HepG2 (cell line): ENCODE results near the gene RBM34. TPM values are rescaled to one million over a fixed set of nuclear protein-coding genes. Genes with fewer than 3 reads are reported as not detected.

Experiments used
- ARHGAP35 ChIP-seq: sonication (generic); formaldehyde crosslinking; IDR thresholded peaks from 2 replicates; pipeline ENCODE4 v1.9.0; 2022; ENCODE audit warnings: mild to moderate bottlenecking, inconsistent platforms, moderate library complexity, missing genetic modification reagents, borderline replicate concordance
- CENPT ChIP-seq: sonication (generic); formaldehyde crosslinking; IDR thresholded peaks from 2 replicates; pipeline ENCODE4 v1.8.0; 2022; ENCODE audit warnings: low read depth, mild to moderate bottlenecking, moderate library complexity, missing genetic modification reagents
- CHCHD3 ChIP-seq: sonication (generic); formaldehyde crosslinking; IDR thresholded peaks from 2 replicates; pipeline ENCODE4 v1.8.0; 2022; ENCODE audit warnings: mild to moderate bottlenecking, missing genetic modification reagents, moderate library complexity
- HDAC1 ChIP-seq: sonication (generic); formaldehyde crosslinking; IDR thresholded peaks from 2 replicates; pipeline ENCODE4 v1.5.1; 2020; ENCODE audit warnings: mild to moderate bottlenecking, missing genetic modification reagents
- PCBP2 ChIP-seq: fragments of 200-400 bp; formaldehyde crosslinking; optimal IDR thresholded peaks from 2 replicates; pipeline ENCODE3; 2018; ENCODE audit warnings: low read length, low read depth; ENCODE audit not compliant: poor library complexity, severe bottlenecking
- POLR2G ChIP-seq: fragments of 200-400 bp; formaldehyde crosslinking; IDR thresholded peaks from 2 replicates; pipeline ENCODE4 v1.6.1; 2018; ENCODE audit warnings: mild to moderate bottlenecking, low read depth, low read length, moderate library complexity
- RAD21 ChIP-seq: fragments of 450-650 bp; formaldehyde crosslinking; IDR thresholded peaks from 2 replicates; pipeline ENCODE4 v1.5.0; 2020; ENCODE audit warnings: mild to moderate bottlenecking
- RAD51 ChIP-seq: fragments of 450-650 bp; IDR thresholded peaks from 2 replicates; pipeline ENCODE4 v1.6.1; 2016; ENCODE audit warnings: borderline replicate concordance
- RXRA ChIP-seq: sonication (generic); formaldehyde crosslinking; IDR thresholded peaks from 2 replicates; pipeline ENCODE4 v1.5.1; 2020; ENCODE audit warnings: missing genetic modification reagents
- TP53 ChIP-seq: sonication (generic); formaldehyde crosslinking; conservative IDR thresholded peaks from 2 replicates; pipeline ENCODE4 v1.4.0; 2020; ENCODE audit warnings: missing genetic modification reagents
- ZBTB3 ChIP-seq: sonication (generic); formaldehyde crosslinking; IDR thresholded peaks from 2 replicates; pipeline ENCODE4 v1.4.0; 2020; ENCODE audit warnings: low read depth, mild to moderate bottlenecking, moderate library complexity, missing genetic modification reagents, borderline replicate concordance
- ZNF160 ChIP-seq: sonication (generic); formaldehyde crosslinking; IDR thresholded peaks from 2 replicates; pipeline ENCODE4 v1.8.0; 2022; ENCODE audit warnings: mild to moderate bottlenecking, inconsistent platforms, missing genetic modification reagents
- ZNF350 ChIP-seq: sonication (generic); formaldehyde crosslinking; IDR thresholded peaks from 2 replicates; pipeline ENCODE4 v1.4.0; 2020; ENCODE audit warnings: mild to moderate bottlenecking, low read depth, missing genetic modification reagents, borderline replicate concordance
- ZNF619 ChIP-seq: sonication (generic); formaldehyde crosslinking; IDR thresholded peaks from 2 replicates; pipeline ENCODE4 v1.4.0; 2020; ENCODE audit warnings: mild to moderate bottlenecking, missing genetic modification reagents
- ZNF878 ChIP-seq: sonication (generic); formaldehyde crosslinking; IDR thresholded peaks from 2 replicates; pipeline ENCODE4 v1.8.1; 2023; ENCODE audit warnings: mild to moderate bottlenecking, missing genetic modification reagents, moderate library complexity
- polyA plus RNA-seq, 8 experiments: library from polyadenylated mRNA; depleted of rRNA in 3 of 8; stranded (reverse) in 7 of 8; unstranded in 1 of 8; fragments of >200 nt; fragmentation: Illumina TruSeq in 4 of 8; extraction: Trizol in 4 of 8; gene quantifications; 2 replicates each; pipeline versions ENCODE4 v1.2.1 to v1.2.3, GENCODE V29; 2011 to 2016; ENCODE audit warnings: low read depth in 4 of 8, missing spikeins in 1 of 8, mixed read lengths in 1 of 8; ENCODE audit not compliant: insufficient read depth in 1 of 8
- total RNA-seq, 5 experiments: library from RNA; depleted of rRNA; stranded (reverse); fragments of >200 nt; fragmentation: Illumina TruSeq; extraction: Trizol; gene quantifications; 2 replicates each; pipeline ENCODE4 v1.2.3, GENCODE V29; 2016; ENCODE audit warnings: low read depth in 1 of 5
- TF ChIP-seq, protein P1 (sequence below): sonication (generic); formaldehyde crosslinking; IDR thresholded peaks from 2 replicates; pipeline ENCODE4 v1.5.0; 2020; ENCODE audit warnings: mild to moderate bottlenecking, missing genetic modification reagents
- TF ChIP-seq, protein P2 (sequence below): conservative IDR thresholded peaks from 2 replicates; pipeline ENCODE4 v1.6.1; 2018; ENCODE audit warnings: missing genetic modification reagents
- TF ChIP-seq, protein P3 (sequence below): sonication (generic); formaldehyde crosslinking; IDR thresholded peaks from 2 replicates; pipeline ENCODE4 v1.4.0; 2020; ENCODE audit warnings: missing genetic modification reagents, mild to moderate bottlenecking, borderline replicate concordance
- TF ChIP-seq, protein P4 (sequence below): IDR thresholded peaks from 2 replicates; pipeline ENCODE4 v1.6.1; 2016; ENCODE audit warnings: mild to moderate bottlenecking, missing biosample characterization, missing genetic modification reagents
- TF ChIP-seq, protein P5 (sequence below): sonication (generic); formaldehyde crosslinking; IDR thresholded peaks from 2 replicates; pipeline ENCODE4 v1.8.1; 2023; ENCODE audit warnings: mild to moderate bottlenecking, missing genetic modification reagents

The RBM34 gene
- total and polyA plus RNA-seq, 2 of the 13 experiments (the other 11 are each of a cell fraction or from before 2014, with no cell fraction given): 34.7 to 73.0 TPM

DNA sequence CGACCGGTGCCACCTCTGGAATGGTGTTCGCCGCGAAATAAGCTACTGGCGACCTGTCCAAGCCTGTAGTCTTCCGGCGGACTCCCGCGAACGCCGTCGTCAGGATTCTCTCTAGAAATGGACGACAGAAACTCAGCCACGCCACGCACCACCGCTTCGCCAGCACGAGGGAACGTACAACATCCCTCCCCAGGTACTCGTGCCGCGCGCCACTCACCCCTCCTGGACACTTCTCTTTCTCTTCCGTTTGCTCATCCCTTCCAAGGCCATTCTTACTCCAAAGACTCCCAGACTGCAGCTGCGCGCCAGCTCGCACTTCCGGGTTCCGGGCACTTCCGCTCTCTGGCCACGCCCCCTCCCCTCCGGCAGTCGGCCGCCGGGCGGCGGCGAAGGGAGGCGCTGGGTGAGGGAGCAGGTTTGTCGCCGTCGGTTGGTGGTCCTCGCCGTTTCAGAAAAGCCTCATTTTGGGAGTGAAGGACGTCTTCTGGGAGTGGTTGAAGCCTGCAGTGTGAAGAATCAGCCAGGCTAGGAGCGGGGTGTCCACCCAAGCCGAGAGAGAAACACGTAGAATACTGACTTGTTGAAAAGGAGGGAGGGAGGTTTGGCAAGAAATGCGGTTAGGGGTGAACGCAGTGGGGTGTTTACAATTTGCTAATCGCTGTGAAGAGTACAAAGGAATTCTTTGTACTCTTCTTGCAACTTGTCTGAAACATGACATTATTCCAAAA is at the start of gene RBM34 (continued):
- TF ChIP-seq, protein P1, sequence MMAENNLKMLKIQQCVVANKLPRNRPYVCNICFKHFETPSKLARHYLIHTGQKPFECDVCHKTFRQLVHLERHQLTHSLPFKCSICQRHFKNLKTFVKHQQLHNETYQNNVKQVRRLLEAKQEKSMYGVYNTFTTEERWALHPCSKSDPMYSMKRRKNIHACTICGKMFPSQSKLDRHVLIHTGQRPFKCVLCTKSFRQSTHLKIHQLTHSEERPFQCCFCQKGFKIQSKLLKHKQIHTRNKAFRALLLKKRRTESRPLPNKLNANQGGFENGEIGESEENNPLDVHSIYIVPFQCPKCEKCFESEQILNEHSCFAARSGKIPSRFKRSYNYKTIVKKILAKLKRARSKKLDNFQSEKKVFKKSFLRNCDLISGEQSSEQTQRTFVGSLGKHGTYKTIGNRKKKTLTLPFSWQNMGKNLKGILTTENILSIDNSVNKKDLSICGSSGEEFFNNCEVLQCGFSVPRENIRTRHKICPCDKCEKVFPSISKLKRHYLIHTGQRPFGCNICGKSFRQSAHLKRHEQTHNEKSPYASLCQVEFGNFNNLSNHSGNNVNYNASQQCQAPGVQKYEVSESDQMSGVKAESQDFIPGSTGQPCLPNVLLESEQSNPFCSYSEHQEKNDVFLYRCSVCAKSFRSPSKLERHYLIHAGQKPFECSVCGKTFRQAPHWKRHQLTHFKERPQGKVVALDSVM (CRISPR knock-in tag): peak; percentile 51
- peak; percentile 59; the same call in 1 of the 2 replicates for TF ChIP-seq ZNF619 (CRISPR knock-in tag)
- TF ChIP-seq ZNF350 (CRISPR knock-in tag): peak; percentile 91; the same call in 1 of the 2 replicates
- TF ChIP-seq, protein P2, sequence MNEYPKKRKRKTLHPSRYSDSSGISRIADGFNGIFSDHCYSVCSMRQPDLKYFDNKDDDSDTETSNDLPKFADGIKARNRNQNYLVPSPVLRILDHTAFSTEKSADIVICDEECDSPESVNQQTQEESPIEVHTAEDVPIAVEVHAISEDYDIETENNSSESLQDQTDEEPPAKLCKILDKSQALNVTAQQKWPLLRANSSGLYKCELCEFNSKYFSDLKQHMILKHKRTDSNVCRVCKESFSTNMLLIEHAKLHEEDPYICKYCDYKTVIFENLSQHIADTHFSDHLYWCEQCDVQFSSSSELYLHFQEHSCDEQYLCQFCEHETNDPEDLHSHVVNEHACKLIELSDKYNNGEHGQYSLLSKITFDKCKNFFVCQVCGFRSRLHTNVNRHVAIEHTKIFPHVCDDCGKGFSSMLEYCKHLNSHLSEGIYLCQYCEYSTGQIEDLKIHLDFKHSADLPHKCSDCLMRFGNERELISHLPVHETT (CRISPR knock-in tag): peak; percentile 36; the same call in 1 of the 2 replicates
- no peak; the same call in 1 of the 2 replicates for TF ChIP-seq ARHGAP35
- peak; percentile 36; the same call in 1 of the 2 replicates for TF ChIP-seq RAD21 (CRISPR knock-in tag)
- peak; percentile 81 for TF ChIP-seq ZNF878 (CRISPR knock-in tag)
- TF ChIP-seq, protein P3, sequence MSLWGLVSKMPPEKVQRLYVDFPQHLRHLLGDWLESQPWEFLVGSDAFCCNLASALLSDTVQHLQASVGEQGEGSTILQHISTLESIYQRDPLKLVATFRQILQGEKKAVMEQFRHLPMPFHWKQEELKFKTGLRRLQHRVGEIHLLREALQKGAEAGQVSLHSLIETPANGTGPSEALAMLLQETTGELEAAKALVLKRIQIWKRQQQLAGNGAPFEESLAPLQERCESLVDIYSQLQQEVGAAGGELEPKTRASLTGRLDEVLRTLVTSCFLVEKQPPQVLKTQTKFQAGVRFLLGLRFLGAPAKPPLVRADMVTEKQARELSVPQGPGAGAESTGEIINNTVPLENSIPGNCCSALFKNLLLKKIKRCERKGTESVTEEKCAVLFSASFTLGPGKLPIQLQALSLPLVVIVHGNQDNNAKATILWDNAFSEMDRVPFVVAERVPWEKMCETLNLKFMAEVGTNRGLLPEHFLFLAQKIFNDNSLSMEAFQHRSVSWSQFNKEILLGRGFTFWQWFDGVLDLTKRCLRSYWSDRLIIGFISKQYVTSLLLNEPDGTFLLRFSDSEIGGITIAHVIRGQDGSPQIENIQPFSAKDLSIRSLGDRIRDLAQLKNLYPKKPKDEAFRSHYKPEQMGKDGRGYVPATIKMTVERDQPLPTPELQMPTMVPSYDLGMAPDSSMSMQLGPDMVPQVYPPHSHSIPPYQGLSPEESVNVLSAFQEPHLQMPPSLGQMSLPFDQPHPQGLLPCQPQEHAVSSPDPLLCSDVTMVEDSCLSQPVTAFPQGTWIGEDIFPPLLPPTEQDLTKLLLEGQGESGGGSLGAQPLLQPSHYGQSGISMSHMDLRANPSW (CRISPR knock-in tag): peak; percentile 93
- no peak for TF ChIP-seq TP53
- no peak for TF ChIP-seq PCBP2
- peak; percentile 99 for TF ChIP-seq POLR2G
- TF ChIP-seq, protein P4, sequence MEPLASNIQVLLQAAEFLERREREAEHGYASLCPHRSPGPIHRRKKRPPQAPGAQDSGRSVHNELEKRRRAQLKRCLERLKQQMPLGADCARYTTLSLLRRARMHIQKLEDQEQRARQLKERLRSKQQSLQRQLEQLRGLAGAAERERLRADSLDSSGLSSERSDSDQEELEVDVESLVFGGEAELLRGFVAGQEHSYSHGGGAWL (CRISPR knock-in tag): peak; percentile 96
- TF ChIP-seq CENPT (CRISPR knock-in tag): 0 out of 2 replicates have a peak, but pooled peaks have one; percentile 64
- TF ChIP-seq ZNF160: no peak
- TF ChIP-seq ZBTB3 (CRISPR knock-in tag): 0 out of 2 replicates have a peak, but pooled peaks have one; percentile 89
- TF ChIP-seq, protein P5, sequence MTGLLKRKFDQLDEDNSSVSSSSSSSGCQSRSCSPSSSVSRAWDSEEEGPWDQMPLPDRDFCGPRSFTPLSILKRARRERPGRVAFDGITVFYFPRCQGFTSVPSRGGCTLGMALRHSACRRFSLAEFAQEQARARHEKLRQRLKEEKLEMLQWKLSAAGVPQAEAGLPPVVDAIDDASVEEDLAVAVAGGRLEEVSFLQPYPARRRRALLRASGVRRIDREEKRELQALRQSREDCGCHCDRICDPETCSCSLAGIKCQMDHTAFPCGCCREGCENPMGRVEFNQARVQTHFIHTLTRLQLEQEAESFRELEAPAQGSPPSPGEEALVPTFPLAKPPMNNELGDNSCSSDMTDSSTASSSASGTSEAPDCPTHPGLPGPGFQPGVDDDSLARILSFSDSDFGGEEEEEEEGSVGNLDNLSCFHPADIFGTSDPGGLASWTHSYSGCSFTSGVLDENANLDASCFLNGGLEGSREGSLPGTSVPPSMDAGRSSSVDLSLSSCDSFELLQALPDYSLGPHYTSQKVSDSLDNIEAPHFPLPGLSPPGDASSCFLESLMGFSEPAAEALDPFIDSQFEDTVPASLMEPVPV (CRISPR knock-in tag): 0 out of 2 replicates have a peak, but pooled peaks have one; percentile 43
- TF ChIP-seq RXRA (CRISPR knock-in tag): peak; percentile 79
- TF ChIP-seq HDAC1 (CRISPR knock-in tag): no peak; the same call in 1 of the 2 replicates
- TF ChIP-seq RAD51: no peak
- TF ChIP-seq CHCHD3: no peak
